HepG2 (cell line): ENCODE measurements around the gene BOLA2B. TPM values are rescaled to one million over a fixed set of nuclear protein-coding genes. Genes with fewer than 3 reads are reported as not detected.

ENCODE experiments used
- AGO2 ChIP-seq: fragments of 200-400 bp; formaldehyde crosslinking; optimal IDR thresholded peaks from 2 replicates; pipeline ENCODE3; 2017; ENCODE audit warnings: mild to moderate bottlenecking, low read depth, low read length, moderate library complexity
- CEBPG ChIP-seq: IDR thresholded peaks from 2 replicates; pipeline ENCODE4 v1.6.1; 2016
- CENPX ChIP-seq: sonication (generic); formaldehyde crosslinking; IDR thresholded peaks from 2 replicates; pipeline ENCODE4 v1.9.0; 2021; ENCODE audit warnings: mild to moderate bottlenecking, missing genetic modification reagents, moderate library complexity
- CTCF ChIP-seq: sonication (generic); formaldehyde crosslinking; IDR thresholded peaks from 2 replicates; pipeline ENCODE4 v1.5.0; 2020; ENCODE audit warnings: mild to moderate bottlenecking, missing genetic modification reagents, moderate library complexity
- EEA1 ChIP-seq: sonication (generic); formaldehyde crosslinking; IDR thresholded peaks from 2 replicates; pipeline ENCODE4 v1.5.1; 2020; ENCODE audit warnings: mild to moderate bottlenecking, missing genetic modification reagents, borderline replicate concordance
- SCMH1 ChIP-seq: sonication (generic); formaldehyde crosslinking; IDR thresholded peaks from 2 replicates; pipeline ENCODE4 v1.9.0; 2021; ENCODE audit warnings: missing genetic modification reagents, mild to moderate bottlenecking, borderline replicate concordance
- ZNF143 ChIP-seq: sonication (generic); formaldehyde crosslinking; IDR thresholded peaks from 2 replicates; pipeline ENCODE4 v1.4.0; 2020; ENCODE audit warnings: missing genetic modification reagents
- ZNF414 ChIP-seq: sonication (generic); formaldehyde crosslinking; IDR thresholded peaks from 2 replicates; pipeline ENCODE4 v1.5.0; 2020; ENCODE audit warnings: missing genetic modification reagents
- ZNF577 ChIP-seq: sonication (generic); formaldehyde crosslinking; IDR thresholded peaks from 2 replicates; pipeline ENCODE4 v1.4.0; 2020; ENCODE audit warnings: mild to moderate bottlenecking, low read depth, missing genetic modification reagents, borderline replicate concordance
- ZSCAN25 ChIP-seq: sonication (generic); formaldehyde crosslinking; IDR thresholded peaks from 2 replicates; pipeline ENCODE4 v1.8.0; 2022; ENCODE audit warnings: mild to moderate bottlenecking, missing genetic modification reagents
- polyA plus RNA-seq, 8 experiments: library from polyadenylated mRNA; depleted of rRNA in 3 of 8; stranded (reverse) in 7 of 8; unstranded in 1 of 8; fragments of >200 nt; fragmentation: Illumina TruSeq in 4 of 8; extraction: Trizol in 4 of 8; gene quantifications; 2 replicates each; pipeline versions ENCODE4 v1.2.1 to v1.2.3, GENCODE V29; 2011 to 2016; ENCODE audit warnings: low read depth in 4 of 8, missing spikeins in 1 of 8, mixed read lengths in 1 of 8; ENCODE audit not compliant: insufficient read depth in 1 of 8
- total RNA-seq, 5 experiments: library from RNA; depleted of rRNA; stranded (reverse); fragments of >200 nt; fragmentation: Illumina TruSeq; extraction: Trizol; gene quantifications; 2 replicates each; pipeline ENCODE4 v1.2.3, GENCODE V29; 2016; ENCODE audit warnings: low read depth in 1 of 5
- TF ChIP-seq, protein P1 (sequence below): sonication (generic); formaldehyde crosslinking; IDR thresholded peaks from 2 replicates; pipeline ENCODE4 v1.8.1; 2023; ENCODE audit warnings: mild to moderate bottlenecking, inconsistent platforms, moderate library complexity, missing genetic modification reagents, borderline replicate concordance
- TF ChIP-seq, protein P2 (sequence below): sonication (generic); formaldehyde crosslinking; IDR thresholded peaks from 2 replicates; pipeline ENCODE4 v1.9.0; 2021; ENCODE audit warnings: missing genetic modification reagents, mild to moderate bottlenecking, borderline replicate concordance
- TF ChIP-seq, protein P3 (sequence below): IDR thresholded peaks from 2 replicates; pipeline ENCODE4 v1.6.1; 2018; ENCODE audit warnings: missing genetic modification reagents, mild to moderate bottlenecking, missing compliant biosample characterization

Gene BOLA2B
- total and polyA plus RNA-seq, 2 of the 13 experiments (the other 11 are each of a cell fraction or from before 2014, with no cell fraction given), result 63.8 to 295 TPM

DNA sequence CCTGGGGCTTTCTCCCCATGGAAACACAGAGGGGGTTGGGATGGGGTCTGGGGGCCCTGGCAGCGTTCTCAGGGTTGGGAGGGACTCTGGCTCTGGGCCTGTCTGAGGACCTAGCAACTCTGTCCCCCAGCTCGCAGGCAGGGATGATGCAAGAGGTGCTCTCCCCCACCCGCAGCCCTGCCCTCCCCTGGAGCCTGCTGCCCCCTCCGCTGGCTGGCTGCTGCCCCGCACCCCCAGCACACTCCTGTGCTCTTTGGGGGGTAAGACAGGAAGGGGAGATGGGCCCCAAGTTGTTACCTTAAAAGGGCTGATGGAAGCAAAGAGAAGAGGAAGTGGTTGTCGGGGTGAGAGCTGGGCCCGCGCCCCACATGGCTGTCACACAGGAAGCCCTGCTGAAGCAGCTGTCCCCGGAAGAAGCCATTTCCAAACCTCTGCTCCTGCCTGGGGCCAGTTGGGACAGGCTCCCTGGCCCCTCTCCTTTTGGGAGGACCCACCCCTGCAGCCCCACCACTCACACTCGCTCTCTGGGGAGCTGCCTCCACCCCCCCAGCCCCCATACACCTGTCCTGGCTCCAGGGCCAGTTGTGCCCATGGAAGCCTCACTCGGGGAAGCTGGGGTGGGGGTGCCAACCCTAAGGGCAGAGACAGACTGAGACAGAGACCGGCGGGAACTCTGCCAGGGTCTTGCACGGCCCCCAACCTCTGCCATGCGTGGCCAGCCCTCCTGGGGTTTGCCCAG, 7.6 kb downstream of the BOLA2B start (continued):
- TF ChIP-seq, protein P1, sequence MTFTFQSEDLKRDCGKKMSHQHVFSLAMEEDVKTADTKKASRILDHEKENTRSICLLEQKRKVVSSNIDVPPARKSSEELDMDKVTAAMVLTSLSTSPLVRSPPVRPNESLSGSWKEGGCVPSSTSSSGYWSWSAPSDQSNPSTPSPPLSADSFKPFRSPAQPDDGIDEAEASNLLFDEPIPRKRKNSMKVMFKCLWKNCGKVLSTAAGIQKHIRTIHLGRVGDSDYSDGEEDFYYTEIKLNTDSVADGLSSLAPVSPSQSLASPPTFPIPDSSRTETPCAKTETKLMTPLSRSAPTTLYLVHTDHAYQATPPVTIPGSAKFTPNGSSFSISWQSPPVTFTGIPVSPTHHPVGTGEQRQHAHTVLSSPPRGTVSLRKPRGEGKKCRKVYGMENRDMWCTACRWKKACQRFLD (CRISPR knock-in tag), result no peak
- no peak for TF ChIP-seq ZNF143
- no peak for TF ChIP-seq CENPX (CRISPR knock-in tag)
- peak; percentile 54; the same call in 1 of the 2 replicates for TF ChIP-seq CEBPG (CRISPR knock-in tag)
- TF ChIP-seq, protein P2, sequence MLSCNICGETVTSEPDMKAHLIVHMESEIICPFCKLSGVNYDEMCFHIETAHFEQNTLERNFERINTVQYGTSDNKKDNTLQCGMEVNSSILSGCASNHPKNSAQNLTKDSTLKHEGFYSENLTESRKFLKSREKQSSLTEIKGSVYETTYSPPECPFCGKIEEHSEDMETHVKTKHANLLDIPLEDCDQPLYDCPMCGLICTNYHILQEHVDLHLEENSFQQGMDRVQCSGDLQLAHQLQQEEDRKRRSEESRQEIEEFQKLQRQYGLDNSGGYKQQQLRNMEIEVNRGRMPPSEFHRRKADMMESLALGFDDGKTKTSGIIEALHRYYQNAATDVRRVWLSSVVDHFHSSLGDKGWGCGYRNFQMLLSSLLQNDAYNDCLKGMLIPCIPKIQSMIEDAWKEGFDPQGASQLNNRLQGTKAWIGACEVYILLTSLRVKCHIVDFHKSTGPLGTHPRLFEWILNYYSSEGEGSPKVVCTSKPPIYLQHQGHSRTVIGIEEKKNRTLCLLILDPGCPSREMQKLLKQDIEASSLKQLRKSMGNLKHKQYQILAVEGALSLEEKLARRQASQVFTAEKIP, result no peak
- no peak for TF ChIP-seq EEA1 (CRISPR knock-in tag)
- TF ChIP-seq, protein P3, sequence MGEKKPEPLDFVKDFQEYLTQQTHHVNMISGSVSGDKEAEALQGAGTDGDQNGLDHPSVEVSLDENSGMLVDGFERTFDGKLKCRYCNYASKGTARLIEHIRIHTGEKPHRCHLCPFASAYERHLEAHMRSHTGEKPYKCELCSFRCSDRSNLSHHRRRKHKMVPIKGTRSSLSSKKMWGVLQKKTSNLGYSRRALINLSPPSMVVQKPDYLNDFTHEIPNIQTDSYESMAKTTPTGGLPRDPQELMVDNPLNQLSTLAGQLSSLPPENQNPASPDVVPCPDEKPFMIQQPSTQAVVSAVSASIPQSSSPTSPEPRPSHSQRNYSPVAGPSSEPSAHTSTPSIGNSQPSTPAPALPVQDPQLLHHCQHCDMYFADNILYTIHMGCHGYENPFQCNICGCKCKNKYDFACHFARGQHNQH (CRISPR knock-in tag), result 0 out of 2 replicates have a peak, but pooled peaks have one; percentile 12
- 0 out of 2 replicates have a peak, but pooled peaks have one; percentile 46 for TF ChIP-seq ZNF414 (CRISPR knock-in tag)
- TF ChIP-seq SCMH1 (CRISPR knock-in tag), result no peak
- peak; percentile 11 for TF ChIP-seq AGO2
- peak; percentile 55; the same call in 1 of the 2 replicates for TF ChIP-seq ZSCAN25
- TF ChIP-seq ZNF577 (CRISPR knock-in tag), result no peak
- peak; percentile 36 for TF ChIP-seq CTCF (CRISPR knock-in tag)
